Prostate gland (tissue), 2 donors: ENCODE results near the gene TP63. TPM values are rescaled to one million over a fixed set of nuclear protein-coding genes. Genes with fewer than 3 reads are reported as not detected.

Experiments
- DNase-seq: peaks from one replicate; pipeline ENCODE4 v3.0.0-alpha.2; 2019; ENCODE audit warnings: low spot score
- H3K27ac ChIP-seq, 2 donors: fragments of 200-600 bp; sonication (generic); 2 replicates each; pipeline ENCODE4 v1.5.1; 2017 to 2019
- H3K27me3 ChIP-seq: fragments of 200-600 bp; sonication (generic); replicated peaks from 2 replicates; pipeline ENCODE4 v1.5.1; 2019; ENCODE audit not compliant: insufficient read depth
- H3K36me3 ChIP-seq, 2 donors: fragments of 200-600 bp; sonication (generic); 1 replicate in 1 of 2; 2 replicates in 1 of 2; pipeline versions ENCODE4 v1.5.1 to v1.8.1; 2017 to 2019
- H3K4me1 ChIP-seq: fragments of 200-600 bp; sonication (generic); replicated peaks from 2 replicates; pipeline ENCODE4 v1.5.1; 2019
- H3K4me3 ChIP-seq, 2 donors: fragments of 200-600 bp; sonication (generic); 2 replicates each; pipeline ENCODE4 v1.5.1; 2017 to 2019
- H3K9me3 ChIP-seq: fragments of 200-600 bp; sonication (generic); 2 replicates; pipeline ENCODE4 v1.5.1; 2017
- CTCF ChIP-seq, 4 experiments: fragments of 200-600 bp in 2 of 4; fragments of 450-650 bp in 2 of 4; sonication (generic) in 2 of 4; IDR thresholded peaks; 1 replicate in 3 of 4; 2 replicates in 1 of 4; pipeline ENCODE4 v1.5.1; 2016 to 2019; ENCODE audit warnings: antibody characterized with exemption in 4 of 4, mild to moderate bottlenecking in 2 of 4, moderate library complexity in 2 of 4
- POLR2A ChIP-seq: fragments of 450-650 bp; IDR thresholded peaks from one replicate; pipeline ENCODE4 v1.6.1; 2016; ENCODE audit warnings: antibody characterized with exemption, mild to moderate bottlenecking
- POLR2AphosphoS5 ChIP-seq: sonication (generic); formaldehyde crosslinking; IDR thresholded peaks from one replicate; pipeline ENCODE4 v1.6.1; 2017; ENCODE audit warnings: antibody characterized with exemption
- WGBS: methylation state at CpG from one replicate; pipeline ENCODE4 v1.1.5; 2018; 5-methylcytosine and 5-hydroxymethylcytosine counted together
- intact Hi-C: fragments of 100-400 bp; cut with DNase I; formaldehyde crosslinking; loops from one replicate; pipeline ENCODE4 v1.14.2; 2022
- total RNA-seq, 2 donors: library from RNA; depleted of rRNA; stranded (reverse); fragments of >200 nt; gene quantifications; one replicate each; pipeline ENCODE4 v1.1.0, GENCODE V29; 2016

Gene TP63
- total RNA-seq, 2 donors from 2014 or later, result 39.9 to 67.5 TPM

- no peaks in the 10 kb centered on the region for H3K27me3 ChIP-seq
- no peak overlapping the region for H3K27ac ChIP-seq
- DNase-seq, result no peak
- intact Hi-C loops, result no loop called here
- no peak overlapping the region for H3K4me3 ChIP-seq
- 94% methylated on average over 8 of the region's 8 CpGs for WGBS
- H3K9me3 ChIP-seq, result no peaks in the 10 kb centered on the region
- no peaks in the 10 kb centered on the region for H3K4me1 ChIP-seq
- peak in 1 of 4 experiments; percentile 18 for TF ChIP-seq CTCF (IDR thresholded peaks at IDR 0.05)
- no peak for TF ChIP-seq POLR2AphosphoS5
- no peak for TF ChIP-seq POLR2A
- no peaks in the 10 kb centered on the region for H3K36me3 ChIP-seq
Measured at GRCh38 chr3:189786479-189787064, 155.4 kb downstream of the TP63 start.

GRCh38 chr3:189787191-189787590 lies 156.0 kb downstream of the TP63 start:
- Histone ChIP-seq H3K4me1 (no peaks in the 10 kb centered on the region), H3K4me3 (no peak overlapping the region), H3K27ac (no peak overlapping the region), H3K9me3 (no peaks in the 10 kb centered on the region), H3K27me3 (no peaks in the 10 kb centered on the region), H3K36me3 (no peaks in the 10 kb centered on the region)
- TF ChIP-seq POLR2A (no peak), POLR2AphosphoS5 (no peak), CTCF (IDR thresholded peaks at IDR 0.05) (no peak)
- intact Hi-C loops, result no loop called here
- no peak for DNase-seq
- WGBS, result 96% methylated on average over 3 of the region's 3 CpGs

- Histone ChIP-seq H3K27ac (no peak overlapping the region), H3K9me3 (no peaks in the 10 kb centered on the region), H3K4me3 (no peak overlapping the region), H3K27me3 (no peaks in the 10 kb centered on the region), H3K4me1 (no peaks in the 10 kb centered on the region), H3K36me3 (no peaks in the 10 kb centered on the region)
- DNase-seq, result no peak
- TF ChIP-seq CTCF (IDR thresholded peaks at IDR 0.05) (no peak), POLR2A (no peak), POLR2AphosphoS5 (no peak)
- WGBS, result 61% methylated on average over 3 of the region's 3 CpGs
- intact Hi-C loops, result no loop called here
Measured at GRCh38 chr3:189787632-189788031, 156.4 kb downstream of the TP63 start.

- H3K9me3 ChIP-seq, result no peaks in the 10 kb centered on the region
- peak overlapping the region; percentile 8 to 14 for H3K4me3 ChIP-seq
- intact Hi-C loops, result no loop called here
- 49% methylated on average over 2 of the region's 2 CpGs for WGBS
- no peaks in the 10 kb centered on the region for H3K27me3 ChIP-seq
- H3K27ac ChIP-seq, result no peak overlapping the region
- no peaks in the 10 kb centered on the region for H3K4me1 ChIP-seq
- TF ChIP-seq CTCF (IDR thresholded peaks at IDR 0.05), result no peak
- peak; percentile 58 for TF ChIP-seq POLR2AphosphoS5
- TF ChIP-seq POLR2A, result peak; percentile 53
- DNase-seq, result peak; percentile 32
- H3K36me3 ChIP-seq, result no peaks in the 10 kb centered on the region
Measured at GRCh38 chr3:189789432-189789831, 158.2 kb downstream of the TP63 start.

GRCh38 chr3:189790658-189791057 lies 159.5 kb downstream of the TP63 start:
- 44% methylated on average over 7 of the region's 7 CpGs for WGBS

More at GRCh38 chr3:189790658-189791057, 159.5 kb downstream of the TP63 start:
- intact Hi-C loops, result no loop called here
- peak overlapping the region; percentile 26 to 35 for H3K27ac ChIP-seq
- peak overlapping the region; percentile 8 to 14 for H3K4me3 ChIP-seq
- H3K27me3 ChIP-seq, result no peaks in the 10 kb centered on the region
- no peaks in the 10 kb centered on the region for H3K9me3 ChIP-seq
- TF ChIP-seq POLR2AphosphoS5 (no peak), CTCF (IDR thresholded peaks at IDR 0.05) (peak in 1 of 4 experiments; percentile 17), POLR2A (no peak)
- H3K4me1 ChIP-seq, result no peaks in the 10 kb centered on the region
- no peak for DNase-seq
- no peaks in the 10 kb centered on the region for H3K36me3 ChIP-seq
